ENCODE measurements around the gene NAT10. TPM values are rescaled to one million over a fixed set of nuclear protein-coding genes. Genes with fewer than 3 reads are reported as not detected.

NAT10 gene
- total RNA-seq, 1 experiment from 2014 or later: 51.8 TPM

DNA sequence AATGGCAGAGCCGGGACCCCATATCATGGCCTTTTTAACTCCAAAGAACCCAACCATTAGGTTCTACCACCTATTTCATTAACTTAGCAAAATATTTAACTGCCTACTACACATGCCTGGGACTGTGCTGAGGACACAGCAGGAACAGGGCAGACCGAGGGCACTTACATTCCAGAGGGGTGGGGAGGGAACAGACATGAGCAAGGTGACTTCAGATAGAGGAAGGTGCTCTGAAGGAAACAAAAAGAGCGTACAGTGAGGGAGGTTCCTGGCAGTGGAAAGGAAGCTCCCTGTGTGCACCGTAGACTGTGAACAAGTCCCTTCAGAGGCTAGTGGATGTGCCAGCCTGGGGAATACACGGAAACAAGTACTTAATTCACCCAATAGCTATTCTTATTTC lies 82.8 kb downstream of the NAT10 start:
- DNase-seq (ENCODE audit: low spot score): no peak

DNA sequence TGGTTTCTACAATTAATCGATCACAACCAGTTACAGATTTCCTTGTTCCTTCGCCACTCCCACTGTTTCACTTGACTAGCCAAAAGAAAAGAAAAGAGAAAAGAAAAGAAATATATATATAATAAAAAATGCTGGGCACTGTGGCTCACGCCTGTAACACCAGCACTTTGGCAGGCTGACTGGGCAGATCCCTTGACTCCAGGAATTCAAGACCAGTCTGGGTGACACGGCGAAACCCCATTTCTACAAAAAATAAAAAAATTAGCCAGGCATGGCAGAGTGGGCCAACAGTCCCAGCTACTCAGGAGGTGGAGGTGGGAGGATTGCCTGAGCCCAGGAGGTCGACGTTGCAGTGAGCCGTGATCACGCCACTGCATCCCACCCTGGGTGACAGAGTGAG lies 83.8 kb downstream of the NAT10 start:
- DNase-seq (ENCODE audit: low spot score): no peak

DNA sequence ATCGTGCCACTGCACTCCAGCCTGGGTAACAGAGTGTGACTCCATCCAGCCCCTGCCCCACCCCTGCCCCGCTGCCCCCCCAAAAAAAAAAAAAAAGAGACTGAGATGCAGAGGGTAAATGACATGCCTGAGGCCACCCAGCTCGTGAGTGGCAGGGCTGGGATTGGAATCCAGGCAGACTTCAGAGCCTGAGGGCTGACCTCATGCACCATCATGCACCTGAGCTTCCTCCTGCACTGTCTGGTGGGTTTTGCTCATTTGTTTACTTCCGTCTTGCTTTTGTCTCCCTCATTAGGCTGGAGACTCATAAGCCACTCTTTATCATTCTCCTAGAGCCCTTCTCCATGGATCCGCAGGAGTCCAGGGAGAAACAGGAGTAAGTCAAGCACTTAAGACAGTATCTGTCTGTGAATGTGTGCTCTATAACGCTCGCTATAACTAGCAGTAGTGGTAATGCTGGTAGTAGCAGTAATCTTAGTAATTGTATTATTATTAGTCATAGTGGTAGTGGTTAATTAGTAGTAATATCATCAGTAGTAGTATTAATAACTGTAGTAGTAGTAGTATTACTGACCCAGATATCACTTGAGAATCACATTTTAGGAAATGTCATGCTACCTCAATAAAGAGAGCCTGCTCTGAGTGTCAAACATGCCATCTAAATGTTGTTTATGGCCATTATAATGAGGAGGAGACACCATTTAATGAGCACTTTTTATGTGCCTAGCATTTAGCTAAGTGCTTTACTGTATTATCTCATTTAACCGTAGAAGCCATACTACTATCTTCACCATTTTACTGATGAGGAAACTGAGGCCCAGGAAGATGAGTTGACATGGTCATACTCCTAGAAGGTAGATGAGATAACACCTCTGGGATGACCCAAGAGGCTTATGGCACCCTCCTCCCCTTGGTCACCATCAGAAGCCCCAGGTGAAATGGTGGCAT lies 85.0 kb downstream of the NAT10 start:
- DNase-seq (ENCODE audit: low spot score): no peak

DNA sequence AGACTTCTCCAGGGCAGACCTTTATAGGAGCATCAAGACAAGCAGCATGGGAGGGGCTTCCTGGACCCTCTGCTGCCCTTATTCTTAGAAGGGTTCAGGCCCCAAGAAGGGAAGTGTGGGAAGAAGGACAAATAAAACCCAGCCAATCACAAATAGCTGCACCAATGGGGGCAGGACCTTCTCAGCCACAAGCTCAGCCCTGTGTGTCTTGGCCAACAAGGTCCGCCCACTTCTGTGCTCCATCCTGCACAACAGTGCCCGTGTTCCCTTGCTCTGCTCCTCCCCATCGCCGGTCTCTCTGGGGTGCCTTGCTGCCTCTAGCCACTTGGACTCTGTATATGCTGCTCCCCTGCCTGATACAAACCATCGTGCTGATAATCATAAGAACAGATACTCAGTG lies 86.1 kb downstream of the NAT10 start:
- no peak for DNase-seq (ENCODE audit: low spot score)

DNA sequence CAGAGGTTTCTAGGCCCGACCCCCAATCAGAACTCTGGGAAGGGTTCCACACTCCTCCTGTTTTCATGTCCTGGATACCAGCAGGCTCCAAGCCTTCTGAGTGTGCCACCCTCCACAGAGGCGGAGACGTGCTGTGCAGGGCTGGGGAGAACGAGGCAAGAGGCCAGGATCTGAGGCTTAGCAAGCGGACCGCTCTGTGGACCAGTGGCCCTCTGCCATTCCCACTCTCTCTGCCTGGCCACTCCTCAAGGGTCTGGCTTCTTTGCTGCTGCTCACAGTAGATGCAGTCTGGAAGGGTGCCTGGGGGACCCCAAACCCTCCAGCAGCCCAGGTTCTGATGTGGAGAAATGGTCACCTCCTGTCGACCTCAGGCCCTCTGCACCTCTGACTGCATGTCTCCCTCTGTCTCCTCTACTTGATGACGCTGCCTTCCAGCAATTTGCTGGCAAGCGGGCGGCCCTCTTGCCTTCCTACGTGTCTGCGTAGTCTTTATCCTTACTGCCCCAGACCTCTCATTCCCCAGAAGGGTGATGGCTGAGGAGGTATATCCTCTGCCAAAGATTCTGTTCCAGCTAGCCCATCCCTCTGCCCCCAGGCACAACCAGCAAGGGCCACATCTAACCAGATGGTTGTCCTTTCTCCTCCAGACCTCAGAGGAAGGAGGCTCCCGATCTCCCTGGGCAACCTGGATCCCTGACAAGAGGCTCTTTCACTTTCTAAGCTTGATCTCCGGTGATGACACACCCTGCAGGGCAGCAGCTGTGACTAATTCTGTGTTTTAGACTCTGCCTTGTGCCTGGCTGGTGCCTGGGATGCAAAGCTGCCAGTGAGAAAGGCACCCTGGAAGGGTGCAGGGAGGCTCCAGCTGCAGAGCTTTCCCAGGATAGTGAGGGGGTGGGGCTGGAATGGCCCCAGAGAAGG lies 87.3 kb downstream of the NAT10 start:
- no peak for DNase-seq (ENCODE audit: low spot score)

DNA sequence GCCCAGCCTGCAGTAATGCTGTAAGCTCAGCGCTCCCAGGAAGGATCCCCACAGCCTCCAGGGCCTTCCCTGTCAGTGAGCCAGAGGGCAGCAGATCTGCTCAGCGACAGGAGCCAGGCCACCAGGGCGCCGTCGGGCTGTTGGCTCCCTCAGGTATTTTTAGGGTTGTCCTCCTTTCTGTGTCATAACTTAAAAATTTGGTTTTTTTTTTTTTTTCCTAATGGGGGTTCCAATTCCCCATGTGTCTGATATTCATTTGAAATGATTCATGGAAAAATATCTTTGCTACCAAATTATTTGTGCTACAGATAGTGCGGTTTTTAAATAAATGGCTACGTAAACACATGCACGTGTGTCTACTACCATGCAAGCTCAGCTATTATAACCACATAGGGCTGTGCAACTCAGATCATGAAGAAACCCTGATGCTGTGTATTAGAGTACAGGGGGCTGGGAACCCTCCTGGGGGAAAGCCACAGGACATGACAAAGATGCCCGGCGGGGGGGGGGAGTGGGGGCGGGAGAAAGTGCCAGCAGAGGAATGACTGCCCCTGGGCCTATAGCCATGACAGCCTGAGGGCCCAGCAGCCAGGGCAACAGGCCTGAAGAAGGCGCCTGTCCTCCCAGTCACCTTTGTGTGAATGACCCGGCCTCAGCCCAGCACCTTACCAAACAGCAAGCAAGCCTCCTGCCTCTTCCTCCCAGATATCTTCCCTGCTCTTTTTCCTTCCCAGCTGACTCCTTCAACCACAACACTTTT lies 89.3 kb downstream of the NAT10 start:
- no peak for DNase-seq (ENCODE audit: low spot score)

Small RNA genes lying within 50 kb of the gene (small RNA-seq; reads per million reads assigned to genes)
- not detected for gene RF00019

Other genes starting within 250 kb of the NAT10 start
- gene LMO2, start 213.6 kb upstream of the NAT10 start, total RNA-seq (2014; rRNA removed; shearing (Covaris generic)): 0.05 and 0.21 TPM in 2 replicates
- gene CAPRIN1, start 53.9 kb upstream of the NAT10 start, total RNA-seq (2014; rRNA removed; shearing (Covaris generic)): 360 and 372 TPM in 2 replicates

All from HT-29 (cell line).